NCI-H128 (cell line): ENCODE results near the gene MAP7.

Experiments
- DNase-seq: peaks from one replicate; lab custom pipeline; 2025; ENCODE audit not compliant: unreplicated experiment; lab: John Stamatoyannopoulos, UW

MAP7 gene

DNA sequence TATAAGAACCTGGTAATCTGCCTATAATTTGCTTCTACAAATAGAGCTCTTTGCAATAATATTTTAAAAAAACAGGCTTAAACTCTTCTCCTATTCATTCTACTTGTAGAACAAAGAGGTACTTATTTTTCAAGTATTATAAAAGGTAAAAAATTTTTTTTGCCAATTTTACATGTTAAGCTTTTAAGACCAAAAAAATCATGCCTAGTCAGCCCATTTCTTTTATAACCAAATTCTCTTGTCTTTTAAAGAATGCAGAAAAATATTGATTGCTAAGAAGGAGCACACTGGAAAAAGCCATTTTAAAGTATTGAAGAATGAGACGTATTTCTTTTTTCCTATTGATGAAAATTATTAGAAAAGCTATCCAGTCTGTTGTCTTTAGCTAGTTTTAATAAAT is 206.5 kb downstream of the MAP7 start:
- no peak for DNase-seq

DNA sequence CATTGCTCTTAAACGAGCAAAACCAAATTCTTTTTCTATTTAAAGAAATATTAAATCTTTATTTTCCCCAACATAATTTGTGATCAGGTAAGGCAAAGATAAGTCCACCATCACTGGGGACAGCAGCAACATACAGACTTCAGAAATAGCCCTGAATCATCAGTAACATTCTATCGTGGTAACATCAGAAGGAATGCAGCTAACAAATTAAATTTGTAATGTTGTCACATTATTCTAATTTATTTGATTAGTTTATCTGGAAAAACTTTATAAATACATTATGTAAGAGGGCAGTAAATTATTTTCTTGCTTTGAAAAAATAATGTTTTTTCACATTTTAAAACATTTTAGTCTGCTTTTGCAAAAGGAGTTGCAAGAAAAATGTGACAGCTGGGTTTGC is 206.9 kb downstream of the MAP7 start:
- no peak for DNase-seq

DNA sequence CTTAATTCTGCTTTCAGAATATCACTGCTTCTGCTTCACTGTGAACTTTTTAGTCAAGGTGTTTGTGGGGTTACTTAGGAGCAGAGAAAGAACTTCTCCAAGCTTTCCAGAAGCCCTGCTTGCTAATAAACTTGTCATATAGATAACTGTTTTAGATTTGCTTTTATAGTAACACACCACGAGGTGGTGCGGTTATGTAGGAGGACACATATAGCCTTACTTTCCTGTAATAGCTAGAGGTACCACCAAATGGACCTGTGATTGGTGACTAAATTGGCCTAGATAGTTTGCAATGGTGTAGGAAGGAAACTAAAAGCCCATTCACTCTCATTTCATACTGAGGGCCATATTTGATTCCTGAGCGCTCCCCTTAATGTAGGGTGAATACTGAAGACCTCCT is 208.3 kb downstream of the MAP7 start:
- DNase-seq = no peak

DNA sequence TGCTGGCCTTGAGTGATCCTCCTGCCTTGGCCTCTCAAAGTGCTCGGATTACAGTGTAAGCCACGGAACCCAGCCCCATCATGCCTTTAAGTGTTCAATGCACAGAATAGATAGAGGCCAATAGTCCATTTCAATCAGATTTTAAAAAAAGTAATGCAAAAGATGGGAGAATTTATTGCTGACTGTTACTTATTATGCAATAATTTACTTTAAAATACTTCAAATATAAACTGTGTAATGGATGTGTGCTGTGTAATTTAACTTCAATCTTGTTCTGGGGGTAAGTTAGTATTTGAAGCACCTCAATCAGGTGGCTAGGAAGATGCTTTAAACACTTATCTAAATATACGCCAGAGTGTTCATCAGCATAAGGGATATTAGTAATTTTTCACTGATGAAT is 208.9 kb downstream of the MAP7 start:
- no peak for DNase-seq

DNA sequence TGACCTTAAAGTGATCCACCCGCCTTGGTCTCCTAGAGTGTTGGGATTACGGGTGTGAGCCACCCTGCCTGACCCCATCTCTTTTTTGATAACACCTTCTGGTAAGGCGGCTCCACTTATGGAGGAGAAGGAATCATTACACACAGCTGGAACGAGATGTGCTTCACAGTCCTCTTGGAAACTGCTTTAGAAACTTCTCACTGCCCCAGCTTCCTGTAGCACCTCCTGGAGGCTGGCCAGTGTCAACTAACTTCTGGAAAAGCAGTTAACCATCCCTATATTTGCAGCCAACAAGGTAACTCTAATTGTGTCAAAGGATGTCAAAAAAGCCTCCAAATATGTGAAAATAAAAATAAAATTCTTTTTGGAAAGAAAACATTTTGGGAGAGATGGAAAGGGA is 211.7 kb downstream of the MAP7 start:
- no peak for DNase-seq

DNA sequence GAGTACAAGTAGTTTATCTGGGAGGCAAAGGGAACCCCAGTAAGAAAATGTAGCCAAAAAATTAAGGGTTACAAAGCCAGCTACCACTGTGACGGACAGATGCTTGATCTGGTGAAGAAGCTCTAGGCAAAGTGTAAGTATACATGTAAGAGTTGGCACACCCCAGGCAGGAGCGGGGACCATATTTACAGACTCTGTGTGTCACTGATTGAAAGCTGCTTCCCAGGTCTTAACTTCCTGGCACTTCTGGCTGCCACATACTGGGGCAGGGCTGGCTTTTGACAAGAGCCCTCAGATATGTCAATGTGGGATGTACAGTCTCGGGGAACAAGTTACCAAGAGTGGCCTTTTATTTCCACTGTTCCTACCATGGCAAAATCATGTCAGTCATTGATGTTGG is 212.6 kb downstream of the MAP7 start:
- DNase-seq = no peak

DNA sequence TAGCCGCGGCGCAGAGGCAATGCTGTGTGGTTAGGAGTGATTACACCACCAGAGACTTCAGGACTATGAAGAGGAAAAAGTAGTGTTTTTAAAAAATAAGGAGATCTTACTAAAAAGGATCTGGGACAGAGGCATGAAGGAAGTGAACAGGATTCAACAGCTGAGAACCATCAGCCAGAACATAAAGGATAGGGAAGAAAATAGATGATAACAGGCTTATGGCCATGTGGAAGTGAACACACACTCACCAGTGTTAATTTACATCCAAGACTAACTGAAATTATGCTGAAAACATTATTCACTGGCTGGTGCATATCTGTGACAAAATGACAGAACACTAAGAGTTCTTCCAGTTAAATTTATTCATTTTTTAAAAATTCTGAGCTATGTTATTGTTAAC is 213.1 kb downstream of the MAP7 start:
- DNase-seq = no peak

DNA sequence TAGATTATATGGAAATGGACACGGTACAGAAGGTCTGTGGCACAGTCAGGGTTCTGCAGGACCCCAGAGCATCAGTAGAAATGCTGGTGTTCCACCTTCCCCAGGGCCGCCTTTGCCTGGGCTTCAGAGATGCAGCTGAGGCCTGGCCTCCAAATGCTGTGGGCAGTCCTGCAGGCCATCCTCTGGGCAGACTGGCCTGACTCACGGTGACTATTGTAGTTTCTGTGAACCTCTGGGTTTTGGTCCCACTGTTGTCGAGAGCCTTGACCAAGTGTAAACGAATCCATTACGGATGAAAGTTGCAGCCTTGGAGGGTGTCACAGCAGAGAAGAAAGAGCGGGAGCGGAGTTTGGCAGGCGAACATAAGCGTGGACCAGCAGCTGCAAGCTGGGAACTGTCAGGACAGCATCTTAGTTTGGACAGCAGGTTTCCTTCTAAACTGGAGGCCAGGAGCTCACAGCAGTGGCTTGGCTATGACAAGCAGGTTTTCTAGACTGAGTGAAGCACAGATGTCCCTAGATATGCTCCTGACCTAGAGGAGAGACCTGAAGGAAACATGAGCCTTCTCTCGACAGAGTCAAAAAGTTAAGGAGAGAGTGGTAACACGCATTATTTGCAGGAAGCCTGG is 214.4 kb downstream of the MAP7 start:
- DNase-seq = no peak

DNA sequence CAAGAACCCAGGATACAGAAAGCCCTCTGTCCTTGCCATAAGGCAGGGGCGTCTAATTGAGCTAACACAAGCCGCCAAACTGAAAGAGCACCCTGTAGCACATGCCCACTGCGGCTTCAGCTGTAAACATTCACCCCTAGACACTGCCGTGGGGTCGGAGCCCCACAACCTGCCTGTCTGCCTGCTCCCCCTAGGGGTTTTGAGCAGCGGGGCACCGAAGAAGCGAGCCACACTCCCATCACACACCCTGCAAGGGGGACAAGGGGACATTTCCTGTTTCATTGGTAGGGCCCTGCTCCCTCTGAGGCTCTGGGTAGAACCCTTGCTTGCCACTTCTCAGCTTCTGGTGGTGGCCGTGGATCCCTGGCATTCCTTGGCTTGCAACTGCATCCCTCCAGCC is 215.4 kb downstream of the MAP7 start:
- no peak for DNase-seq

DNA sequence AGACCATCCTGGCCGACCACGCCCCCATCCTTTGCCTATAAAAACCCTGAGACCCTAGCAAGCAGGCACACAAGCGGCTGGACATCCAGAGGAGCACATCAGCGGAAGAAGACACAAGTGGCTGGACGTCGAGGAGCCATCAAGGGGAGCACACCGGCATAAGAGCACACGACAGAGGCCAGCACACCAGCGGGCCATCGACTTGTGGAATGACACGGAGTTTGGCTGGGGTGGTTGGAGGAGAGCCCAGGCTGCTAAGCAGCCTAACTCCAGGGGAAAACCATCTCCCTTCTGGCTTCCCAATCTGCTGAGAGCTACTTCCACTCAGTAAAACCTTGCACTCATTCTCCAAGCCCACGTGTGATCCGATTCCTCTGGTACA is 215.8 kb downstream of the MAP7 start:
- DNase-seq = no peak

DNA sequence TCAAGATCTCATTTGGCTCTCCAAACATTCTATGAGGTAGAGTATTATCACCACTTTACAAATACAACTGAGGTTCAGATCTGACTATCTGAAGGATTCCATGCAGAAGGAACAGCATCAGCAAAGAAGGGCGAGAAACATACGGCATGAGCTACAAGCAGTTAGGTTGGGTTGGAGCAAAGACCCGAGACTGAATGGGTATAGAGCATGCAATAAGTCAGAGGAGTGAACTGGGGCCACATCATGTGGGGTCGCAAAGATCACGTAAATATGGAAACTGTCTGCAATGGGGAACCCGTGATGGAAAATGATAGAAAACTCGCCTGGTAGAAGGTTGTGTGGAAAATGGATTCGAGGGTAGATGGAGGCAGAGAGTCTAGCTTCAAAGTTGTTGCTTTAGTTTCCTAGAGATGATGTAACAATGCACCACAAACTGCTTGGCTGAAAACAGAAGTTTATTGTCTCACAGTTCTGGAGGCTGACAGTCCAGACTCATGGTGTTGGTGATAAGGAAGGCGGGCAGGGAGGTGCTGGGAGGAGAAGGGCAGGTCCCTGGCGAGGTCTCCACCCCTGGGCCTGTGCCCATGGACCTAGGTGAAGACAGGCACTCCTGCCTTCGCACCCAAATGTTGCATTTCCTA is 216.3 kb downstream of the MAP7 start:
- DNase-seq = no peak

DNA sequence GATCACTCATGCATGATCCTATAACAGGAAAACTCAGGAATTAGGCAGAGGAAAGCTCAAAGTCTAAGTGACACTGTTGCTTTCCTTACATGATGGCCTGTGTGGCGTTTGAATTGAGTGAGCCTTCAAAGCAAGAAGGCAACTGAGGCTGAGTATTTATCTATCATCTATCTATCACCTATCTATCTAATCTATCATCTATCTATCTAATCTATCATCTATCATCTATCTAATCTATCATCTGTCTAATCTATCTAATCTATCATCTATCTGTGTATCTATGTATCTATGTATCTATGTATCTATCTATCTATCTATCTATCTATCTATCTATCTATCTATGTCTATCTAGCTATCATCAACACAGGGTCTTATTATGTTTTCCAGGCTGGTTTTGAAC is 218.8 kb downstream of the MAP7 start:
- DNase-seq = no peak

DNA sequence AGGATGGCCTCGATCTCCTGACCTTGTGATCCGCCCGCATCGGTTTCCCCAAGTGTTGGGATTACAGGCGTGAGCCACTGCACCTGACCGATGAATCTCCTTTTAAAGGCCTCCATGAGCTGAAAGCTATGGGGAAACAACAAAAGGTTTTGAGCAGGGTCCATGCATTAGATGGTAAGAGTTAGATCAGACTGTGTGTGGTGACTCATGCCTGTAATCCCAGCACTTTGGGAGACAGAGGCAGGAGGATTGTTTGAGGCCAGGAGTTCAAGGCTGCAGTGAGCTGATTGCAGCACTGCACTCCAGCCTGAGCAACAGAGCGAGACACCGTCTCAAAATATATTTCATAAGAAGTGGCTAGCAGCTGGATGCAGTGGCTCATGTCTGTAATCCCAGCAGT is 219.6 kb downstream of the MAP7 start:
- DNase-seq = no peak

DNA sequence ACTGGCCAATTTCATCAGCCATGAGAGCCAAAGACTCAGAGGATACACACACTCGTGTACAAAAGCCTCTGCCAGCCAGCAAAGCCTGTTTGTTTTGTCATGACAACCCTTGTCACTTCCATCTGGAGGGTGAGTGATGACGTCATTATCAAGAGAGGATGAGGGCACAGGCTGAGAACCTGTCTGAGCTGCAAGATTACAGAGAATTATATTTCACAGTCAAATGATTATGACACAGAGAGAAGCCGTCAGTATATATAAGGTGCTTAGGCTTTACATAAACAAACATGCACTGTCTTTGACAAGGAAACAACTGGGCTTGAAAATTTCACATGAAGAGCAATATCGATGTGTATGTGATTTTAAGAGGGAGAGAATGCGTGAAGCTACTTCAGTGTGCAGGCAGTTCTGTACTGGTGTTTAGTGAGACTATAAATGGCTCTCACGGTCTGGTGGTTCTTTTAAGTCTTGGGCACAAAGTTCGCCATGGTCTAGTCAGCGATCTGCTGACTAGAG is 224.1 kb downstream of the MAP7 start:
- DNase-seq = no peak

DNA sequence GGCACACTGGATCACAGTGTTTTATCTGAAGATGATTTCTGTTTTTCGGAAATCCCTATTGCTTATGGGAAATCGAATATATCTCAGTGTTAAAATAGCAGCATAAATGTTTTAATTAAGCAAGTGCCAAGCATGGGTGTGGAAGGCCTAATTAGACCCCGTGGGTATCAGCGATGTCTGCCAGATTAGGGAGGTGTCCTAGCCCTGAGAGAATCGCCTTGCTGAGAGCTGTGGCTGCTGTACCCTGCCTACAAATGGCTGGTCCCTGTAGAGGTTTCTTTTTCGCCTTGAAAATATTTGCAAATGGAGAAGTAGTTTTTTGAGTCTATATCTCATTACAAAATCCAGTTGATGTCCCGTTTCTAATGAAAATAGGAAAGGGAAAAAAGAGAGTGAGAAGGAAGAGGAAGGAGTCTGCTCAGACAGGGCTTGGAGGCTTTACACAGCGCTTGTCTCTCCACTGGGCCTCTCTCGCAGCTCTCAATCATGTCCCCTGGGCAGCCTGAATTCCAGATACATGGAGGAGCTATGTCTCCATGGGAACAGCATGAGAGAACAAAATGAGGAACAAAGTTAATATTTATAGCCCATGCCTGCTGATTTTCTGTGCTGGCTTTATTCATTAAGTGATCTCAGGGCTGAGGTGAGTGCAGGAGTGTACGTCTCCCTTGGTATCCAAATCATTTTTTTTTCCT is 225.4 kb downstream of the MAP7 start:
- no peak for DNase-seq

DNA sequence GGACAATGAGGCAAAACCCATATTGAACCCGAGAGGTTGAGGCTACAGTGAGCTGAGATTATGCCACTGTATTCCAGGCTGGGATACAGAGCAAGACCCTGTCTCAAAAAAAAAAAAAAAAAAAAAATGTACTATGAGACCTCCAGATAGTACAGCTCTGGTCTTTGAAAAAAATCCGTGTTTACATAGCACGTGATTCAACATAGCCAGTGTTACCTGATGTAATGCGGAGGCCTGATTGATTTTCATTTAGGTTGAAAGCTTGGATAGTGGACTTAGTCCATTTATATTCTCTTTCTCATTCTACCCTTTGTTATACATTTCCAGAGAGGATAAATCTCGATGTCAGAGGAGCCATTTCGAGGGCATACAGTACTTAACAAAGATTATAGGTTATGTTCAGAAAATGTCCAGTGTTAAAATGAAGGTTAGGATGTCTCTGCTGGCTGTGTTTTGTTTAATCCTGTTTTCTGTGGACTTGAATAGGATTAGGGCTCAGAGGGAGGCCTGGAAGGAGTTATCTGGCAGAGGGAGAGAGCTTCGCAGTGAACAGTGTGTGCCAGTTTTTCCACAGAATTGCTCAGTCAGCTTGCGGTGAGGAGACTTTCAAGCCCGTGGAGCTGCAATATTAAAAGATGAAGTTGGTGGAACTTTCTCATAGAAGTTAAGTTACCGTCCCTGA is 226.7 kb downstream of the MAP7 start:
- DNase-seq = no peak

DNA sequence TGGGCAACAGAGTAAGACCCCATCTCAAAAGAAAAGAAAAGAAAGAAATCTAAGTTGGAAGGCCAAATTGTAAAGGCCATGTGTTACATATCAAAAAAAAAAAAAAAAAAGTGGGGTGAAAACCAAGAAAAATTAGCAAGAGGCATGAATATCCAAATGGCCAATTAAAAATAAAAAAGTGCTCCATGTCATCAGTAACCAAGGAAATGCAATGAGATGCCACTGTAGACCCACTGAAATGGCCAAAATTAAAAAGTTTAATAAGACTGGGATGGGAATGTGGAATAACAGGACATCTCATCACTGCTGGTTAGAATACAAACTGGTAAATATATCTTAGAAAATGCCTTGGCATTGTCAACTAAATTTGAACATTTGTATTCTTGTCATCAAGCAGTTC is 230.5 kb downstream of the MAP7 start:
- no peak for DNase-seq

DNA sequence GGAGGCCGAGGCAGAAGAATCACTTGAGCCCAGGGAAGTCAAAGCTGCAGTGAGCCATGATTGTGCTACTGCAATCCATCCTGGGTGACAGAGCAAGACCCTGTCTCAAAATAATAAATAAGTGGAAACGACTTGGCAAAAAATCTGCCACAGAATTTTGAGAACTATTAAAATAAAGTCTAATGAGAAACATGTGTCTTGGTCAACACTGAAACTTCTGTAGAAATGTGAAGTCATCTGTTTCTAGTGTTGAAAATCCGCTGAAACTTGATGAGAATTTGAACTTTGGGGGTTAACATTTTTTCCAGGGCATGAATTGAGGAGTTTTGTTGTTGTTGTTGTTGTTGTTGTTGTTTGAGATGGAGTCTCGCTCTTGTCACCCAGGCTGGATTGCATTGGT is 231.5 kb downstream of the MAP7 start:
- no peak for DNase-seq

DNA sequence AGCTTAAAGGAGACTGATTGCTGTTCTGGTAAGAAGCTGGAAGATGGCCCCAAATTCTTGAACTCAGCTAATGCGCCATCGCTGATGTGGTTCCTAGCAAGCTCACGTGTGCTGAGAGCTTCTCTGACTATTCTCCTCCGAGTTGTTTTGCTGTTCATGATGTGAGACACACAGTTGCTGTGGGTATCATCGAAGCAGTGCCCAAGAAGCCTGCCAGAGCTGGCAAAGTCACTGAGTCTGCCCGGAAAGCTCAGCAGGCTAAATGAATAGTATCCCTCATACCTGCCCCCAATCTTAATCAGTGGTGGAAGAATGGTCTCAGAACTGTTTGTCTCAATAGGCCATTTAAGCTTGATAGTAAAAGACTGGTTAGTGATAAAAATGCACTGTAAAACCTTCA is 232.3 kb downstream of the MAP7 start:
- no peak for DNase-seq

DNA sequence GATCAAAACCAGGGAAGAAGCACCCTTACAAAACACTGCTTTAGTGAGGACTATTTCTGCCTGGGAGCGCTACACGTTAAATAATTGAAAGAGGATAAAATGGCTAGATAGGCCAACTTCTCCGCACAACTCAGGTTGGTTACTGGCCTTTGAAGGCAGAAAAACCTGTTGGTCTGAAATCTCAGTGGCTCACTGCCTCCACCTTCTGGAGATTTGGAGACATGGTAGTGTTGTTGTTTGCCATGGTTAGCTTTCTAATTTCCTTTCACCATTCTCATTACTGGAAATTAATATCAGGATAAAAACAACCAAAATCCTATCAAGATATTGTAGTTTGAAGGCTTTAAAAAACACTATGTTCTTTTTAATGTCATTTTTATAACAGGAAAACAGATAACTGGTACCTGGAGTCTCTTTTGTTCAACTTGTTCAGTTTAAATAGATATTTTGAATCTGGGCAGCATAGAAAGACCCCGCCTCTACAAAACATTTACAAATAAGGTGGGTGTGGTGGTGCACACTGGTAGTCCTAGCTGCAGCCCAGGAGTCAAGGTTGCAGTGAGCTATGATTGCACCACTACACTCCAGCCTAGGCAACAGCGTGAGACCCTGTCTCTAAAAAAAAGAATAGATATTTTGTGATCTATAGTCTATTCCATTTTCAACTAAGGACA is 233.1 kb downstream of the MAP7 start:
- peak; percentile 28 for DNase-seq

DNA sequence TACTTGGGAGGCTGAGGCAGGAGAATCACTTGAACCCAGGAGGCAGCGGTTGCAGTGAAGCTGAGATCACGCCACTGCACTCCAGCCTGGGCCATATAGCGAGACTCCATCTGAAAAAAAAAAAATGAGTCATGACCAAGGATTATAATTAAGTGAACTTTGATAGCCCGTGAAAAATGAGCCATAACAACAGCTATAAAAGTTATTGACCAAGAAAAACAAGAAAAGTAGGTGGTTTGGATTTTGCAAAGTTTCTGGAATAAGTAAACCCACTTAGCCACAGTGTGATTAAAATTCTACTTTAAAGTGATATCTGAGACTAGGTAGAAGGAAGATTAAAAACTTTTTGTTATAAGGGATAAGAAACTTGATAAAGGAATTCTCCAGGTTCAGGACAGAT is 234.6 kb downstream of the MAP7 start:
- no peak for DNase-seq
